HG03354 (cell line): ENCODE measurements around the gene SYT7.

ENCODE experiments used
- ATAC-seq: cut with Tn5 transposase; IDR thresholded peaks from one replicate; pipeline ENCODE4 v1.9.1; 2021; ENCODE audit warnings: mild to moderate bottlenecking; ENCODE audit not compliant: unreplicated experiment, poor library complexity, severe bottlenecking

Gene SYT7

DNA sequence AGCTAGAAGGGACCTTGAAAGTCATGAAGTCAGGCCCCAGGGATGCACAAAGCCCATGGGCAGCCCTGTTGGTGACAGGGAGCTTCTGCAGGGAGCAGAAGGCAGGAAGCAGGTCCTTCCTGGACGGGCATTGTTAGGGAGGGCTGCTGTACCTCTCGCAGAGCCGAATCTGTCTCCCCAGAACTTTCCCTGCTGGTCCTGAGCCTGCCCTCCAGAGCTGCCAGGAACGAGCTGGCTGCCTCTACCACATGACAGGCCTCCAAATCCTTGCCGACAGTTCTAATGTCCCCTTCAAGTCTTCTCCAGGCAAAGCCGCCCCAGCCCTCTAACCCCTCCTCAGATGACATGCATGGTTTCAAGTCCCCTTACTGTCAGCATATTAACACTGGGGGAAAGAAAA, 20.1 kb downstream of the SYT7 start:
- no peak for ATAC-seq

GRCh38 chr11:61556621-61557020, 24.3 kb downstream of the SYT7 start:
- ATAC-seq, result no peak

DNA sequence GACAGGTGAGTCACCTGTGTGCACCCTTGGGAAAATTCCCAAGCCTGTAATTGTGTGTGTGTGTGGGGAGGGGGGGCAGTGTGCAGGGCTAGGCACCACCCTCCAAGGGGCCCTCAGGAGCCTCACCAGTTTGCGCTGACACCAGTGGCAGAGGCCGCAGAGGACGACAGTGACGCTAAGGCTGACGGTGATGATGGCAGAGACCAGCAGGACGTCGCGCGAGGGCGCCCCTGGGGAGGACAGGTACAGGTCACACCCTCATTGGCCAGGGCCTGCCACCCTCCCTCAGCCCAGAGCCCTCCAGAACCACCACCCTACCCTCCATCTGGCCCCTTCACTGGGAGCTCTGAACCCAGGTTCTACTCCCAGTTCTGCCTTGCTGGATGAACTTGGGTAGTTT, 24.9 kb downstream of the SYT7 start:
- ATAC-seq, result no peak

DNA sequence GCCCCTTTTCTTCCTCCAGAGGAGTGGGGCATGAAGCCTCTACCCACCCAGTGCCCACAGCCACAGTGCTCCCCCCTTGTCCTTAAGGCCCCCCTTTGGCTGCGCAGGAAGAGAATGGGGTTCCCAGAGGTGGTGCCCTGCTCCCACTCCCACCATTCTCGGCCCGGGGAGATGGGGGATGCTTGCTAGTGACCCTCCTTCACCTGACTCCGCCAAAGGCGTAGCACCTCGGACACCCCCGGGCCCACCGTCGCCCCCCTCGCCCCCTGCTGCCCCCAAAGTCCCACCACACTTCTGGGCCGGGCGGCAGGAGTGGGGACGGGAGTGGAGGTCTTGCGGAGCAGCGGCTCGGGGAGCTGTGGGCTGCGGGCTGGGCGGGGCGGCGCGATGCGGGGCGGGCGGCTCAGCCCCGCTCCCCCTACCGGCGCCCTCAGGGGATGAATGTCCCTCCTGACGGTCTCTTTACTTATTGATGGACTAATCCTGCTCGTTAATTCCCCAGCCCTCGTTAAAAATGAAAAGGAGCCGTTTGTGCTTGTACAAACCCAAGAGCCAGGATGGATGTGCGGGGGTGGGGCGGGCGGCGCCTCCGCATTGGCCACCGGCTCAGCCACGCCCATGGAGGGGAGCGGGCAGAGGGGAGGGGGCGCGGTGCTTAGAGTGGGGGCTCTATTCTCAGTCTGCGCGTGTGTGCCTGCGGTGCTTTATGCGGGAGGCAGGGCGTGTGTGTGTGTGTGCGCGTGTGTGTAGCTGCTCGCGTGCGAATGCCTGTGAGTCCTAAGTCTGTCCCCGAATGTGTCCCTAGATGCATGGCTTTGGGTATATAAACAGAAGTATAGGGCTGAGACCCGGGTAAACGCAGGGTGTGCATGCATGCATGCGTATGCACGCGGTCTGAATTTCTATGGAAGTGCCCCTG, 25.6 kb downstream of the SYT7 start:
- no peak for ATAC-seq

- ATAC-seq, result no peak
Observed at GRCh38 chr11:61554172-61554988, 26.5 kb downstream of the SYT7 start.

DNA sequence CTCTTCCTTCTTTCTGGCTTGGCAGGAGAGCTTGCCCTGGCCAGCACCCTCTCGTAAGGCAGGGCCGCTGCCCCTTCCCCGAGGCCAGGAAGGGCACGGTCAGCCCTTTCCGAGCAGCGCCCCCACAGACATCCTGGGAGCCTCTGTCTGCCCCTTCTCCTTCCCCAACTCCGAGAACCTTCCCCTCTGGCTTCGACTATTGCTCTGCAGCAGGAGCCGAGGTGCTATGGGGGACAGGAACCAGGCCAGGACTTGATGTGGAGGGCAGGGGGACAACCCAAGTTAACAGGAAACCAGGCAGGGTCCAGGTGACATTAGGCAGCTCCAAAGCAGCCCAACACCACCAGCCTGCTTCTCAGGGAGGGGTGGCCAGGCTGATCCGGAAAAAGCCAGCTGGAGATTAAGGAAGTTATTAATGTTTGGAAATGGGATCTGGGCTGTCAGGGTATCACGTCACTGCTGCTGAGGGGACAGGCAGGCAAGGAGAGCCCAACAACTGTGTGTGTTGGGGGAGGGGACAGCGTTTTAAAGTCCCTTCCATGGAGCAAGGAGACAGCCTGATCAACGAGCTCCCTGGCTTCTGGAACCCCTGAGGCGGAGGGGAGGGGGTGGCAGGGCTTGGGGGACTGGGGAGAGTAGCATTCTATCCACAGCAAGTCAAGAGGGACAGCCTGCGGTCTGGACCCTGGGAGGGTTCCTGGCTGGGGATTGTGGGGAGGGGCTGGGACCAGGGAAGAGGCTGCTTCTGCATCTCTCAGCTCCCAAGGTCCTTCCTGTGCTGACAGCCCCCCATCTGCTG, 27.3 kb downstream of the SYT7 start:
- ATAC-seq, result no peak

DNA sequence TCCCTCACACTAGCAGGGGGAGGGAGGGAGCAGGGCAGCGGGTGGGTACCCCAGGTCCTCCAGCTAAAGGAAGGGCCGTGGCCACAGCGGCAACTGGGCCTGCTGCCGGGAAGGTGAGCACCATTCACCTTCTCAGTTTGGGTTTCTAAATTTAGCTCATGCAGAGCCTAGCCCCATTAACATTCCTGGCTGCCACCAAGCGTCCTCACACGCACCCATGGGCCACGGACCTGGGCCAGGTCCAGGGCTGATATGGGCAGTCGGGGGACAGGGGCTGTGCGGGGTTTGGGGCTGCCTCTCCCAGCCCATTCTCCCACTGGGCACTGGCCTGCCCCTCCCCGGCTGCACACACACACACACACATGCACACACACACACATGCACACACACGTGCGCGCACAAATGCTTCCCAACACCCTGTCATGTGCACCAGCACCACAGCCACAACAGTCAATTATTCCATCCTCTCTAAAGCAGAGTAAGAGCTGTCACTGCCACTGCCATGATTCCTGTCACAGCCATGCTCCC, 28.7 kb downstream of the SYT7 start:
- no peak for ATAC-seq

- ATAC-seq, result no peak
Observed at GRCh38 chr11:61551634-61552033, 29.2 kb downstream of the SYT7 start.

- ATAC-seq, result no peak
Observed at GRCh38 chr11:61550665-61551227, 30.1 kb downstream of the SYT7 start.

DNA sequence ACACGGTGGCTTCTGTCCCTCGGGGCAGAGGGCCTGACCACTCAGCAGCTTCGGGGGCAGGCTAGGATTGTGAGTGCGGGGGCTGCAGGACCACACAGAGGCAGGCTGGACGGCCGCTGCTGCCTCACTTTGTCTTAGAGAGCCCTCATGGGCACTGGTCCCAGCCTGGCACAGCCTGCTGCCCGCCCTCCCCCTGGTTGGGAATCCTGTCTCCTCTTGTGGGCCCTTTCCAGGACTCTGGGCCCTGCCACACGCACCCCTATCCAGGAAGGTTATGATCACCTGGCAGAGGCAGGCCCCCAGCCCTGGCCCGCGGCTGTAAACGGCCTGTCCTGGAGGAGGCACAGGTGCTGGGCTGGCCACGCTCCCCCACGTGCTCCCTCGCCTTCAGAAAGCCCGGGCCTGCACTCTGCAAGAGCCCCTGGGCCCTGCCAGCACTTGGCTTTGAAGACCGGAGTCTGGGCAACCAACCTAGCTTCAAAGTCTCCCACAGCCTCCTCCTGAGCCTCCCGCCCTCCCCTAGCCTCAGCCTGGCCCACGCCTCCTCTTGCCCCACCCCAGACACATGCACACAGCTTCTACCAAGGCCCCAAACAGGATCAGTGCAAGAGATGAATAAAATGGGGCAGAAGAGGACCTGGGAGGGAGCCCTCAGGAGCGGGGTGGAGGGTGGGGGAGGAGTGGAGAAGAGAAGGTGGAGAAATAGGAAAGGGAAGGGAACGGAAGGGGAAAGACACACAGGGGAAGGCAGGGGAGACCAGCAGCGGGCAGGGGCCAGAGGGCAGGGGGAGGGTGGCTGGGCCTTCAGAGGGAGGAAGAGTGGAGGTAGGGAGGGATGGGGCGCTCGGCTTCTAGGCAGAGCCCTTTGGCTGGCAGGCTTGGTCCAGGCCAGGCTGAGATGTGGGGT, 31.0 kb downstream of the SYT7 start:
- no peak for ATAC-seq

DNA sequence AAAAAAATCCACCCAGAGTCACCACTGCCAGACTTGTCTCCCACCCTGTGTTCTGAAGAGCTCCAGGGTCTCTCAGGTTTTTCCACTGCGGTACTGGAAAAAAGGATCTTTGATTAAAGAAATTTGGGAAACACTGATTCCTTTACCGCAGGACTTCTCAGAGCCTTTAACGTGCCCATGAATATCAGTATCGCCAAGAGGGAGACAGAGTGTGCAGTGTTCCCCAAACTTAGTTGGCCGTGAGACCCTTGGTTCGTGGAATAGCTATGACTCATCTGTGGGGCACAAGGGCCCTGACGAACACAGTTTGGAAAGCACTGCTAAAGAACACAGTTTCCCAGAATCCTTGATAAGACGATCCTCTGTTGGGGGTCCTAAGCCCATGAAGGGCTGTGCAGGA, 31.7 kb downstream of the SYT7 start:
- ATAC-seq, result no peak

- ATAC-seq, result no peak
Observed at GRCh38 chr11:61547246-61547645, 33.6 kb downstream of the SYT7 start.

GRCh38 chr11:61546663-61547062, 34.2 kb downstream of the SYT7 start:
- ATAC-seq, result no peak

GRCh38 chr11:61545921-61546320, 35.0 kb downstream of the SYT7 start:
- ATAC-seq, result no peak

- no peak for ATAC-seq
Observed at GRCh38 chr11:61545341-61545740, 35.5 kb downstream of the SYT7 start.

DNA sequence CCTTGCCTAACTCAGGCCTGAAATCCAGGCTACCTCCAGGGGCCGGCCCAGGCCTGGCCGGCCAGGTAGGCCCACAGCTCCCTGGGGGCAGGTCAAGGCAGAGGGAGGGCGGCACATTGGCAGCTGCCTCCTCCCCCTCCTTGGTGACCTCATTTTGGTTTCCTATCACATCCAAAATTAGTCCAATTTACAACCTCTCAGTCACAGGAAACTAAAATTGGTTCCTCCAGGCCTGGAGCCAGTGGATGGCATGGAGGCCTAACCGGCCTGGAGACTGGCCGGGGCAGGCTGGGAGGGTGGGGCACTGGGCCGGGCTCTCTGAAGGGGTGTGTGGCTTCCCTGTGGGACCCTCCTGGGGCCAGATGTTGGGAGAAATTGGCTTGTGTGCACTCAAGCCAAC, 36.4 kb downstream of the SYT7 start:
- no peak for ATAC-seq

DNA sequence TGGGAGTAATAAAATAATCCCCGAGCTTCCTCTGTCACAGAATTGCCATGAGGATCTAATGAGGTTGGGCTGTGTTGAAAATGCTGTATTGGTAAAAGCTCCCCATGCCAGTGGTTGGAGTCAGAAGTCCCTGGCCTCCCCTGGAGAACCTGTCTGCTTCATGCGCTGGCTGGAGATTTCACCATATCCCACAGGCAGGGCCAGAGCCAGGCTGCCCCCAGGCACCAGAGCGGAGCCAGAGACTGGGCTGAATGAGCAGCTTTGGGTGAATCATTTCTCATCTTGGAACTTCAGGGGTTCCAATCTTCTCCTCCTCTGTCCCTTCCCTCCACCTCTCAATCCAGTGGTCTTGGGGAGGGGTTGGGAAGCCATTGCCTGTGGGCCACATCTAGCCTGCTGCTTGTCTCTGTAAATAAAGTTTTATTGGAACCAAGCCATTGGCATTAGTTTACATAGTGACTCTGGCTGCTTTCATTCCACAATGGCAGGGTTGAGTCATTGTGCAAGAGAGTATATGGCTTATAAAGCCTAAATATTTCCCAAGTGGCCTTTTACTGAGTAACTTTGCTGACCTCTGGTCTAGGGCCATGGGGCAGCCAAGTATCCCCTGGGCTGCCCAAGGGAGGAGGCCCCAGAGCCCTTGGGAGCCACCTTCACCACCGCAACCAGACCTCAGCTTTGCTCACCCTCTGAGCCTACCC, 37.1 kb downstream of the SYT7 start:
- no peak for ATAC-seq

DNA sequence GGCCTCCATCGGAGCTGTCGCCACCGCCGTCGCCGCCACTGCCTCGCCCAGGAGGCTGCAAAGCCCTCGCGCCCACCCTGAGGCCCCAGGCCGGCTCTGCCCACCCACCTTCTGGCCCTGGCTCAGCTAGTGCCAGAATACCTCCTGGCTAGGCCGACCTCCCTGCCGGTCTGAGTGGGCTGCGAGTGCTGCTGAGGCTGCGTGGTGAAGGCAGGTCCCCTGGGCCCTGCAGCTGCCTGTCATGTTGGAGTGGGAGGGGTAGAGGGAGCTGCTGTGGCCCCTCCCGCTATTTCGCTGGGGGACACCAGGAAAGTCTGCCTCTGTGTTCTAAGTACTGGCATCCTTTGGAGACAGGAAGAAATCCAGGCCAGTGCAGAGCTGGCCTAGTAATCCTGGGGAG, 38.2 kb downstream of the SYT7 start:
- no peak for ATAC-seq
